ENCODE results near the gene FNDC3B. TPM values are rescaled to one million over a fixed set of nuclear protein-coding genes. Genes with fewer than 3 reads are reported as not detected.

FNDC3B gene
- total RNA-seq, 1 donor from 2014 or later: 103 TPM

GRCh38 chr3:172113710-172114109 is 74.3 kb downstream of the FNDC3B start:
- DNase-seq (ENCODE audit: low spot score): no peak

DNA sequence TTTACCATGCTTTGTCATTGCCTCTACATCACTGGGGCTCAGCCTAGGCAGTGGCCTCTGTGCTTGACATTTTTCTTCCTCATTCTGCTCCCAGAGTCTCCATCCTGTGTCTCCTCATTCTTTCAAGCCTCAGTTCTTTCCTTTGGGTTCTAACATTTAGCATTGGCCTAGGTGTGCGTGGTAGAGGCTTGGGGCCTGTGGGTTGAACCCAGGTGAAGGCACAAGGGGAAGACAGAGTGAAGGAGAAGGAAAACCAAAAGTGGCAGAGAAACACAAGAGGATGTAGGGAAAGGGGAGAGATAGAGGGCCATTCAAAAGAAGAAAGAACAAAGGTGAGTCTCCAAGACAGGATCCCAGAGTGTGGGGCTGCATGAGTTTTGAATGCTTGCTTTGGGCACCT is 75.7 kb downstream of the FNDC3B start:
- DNase-seq (ENCODE audit: low spot score): no peak

DNA sequence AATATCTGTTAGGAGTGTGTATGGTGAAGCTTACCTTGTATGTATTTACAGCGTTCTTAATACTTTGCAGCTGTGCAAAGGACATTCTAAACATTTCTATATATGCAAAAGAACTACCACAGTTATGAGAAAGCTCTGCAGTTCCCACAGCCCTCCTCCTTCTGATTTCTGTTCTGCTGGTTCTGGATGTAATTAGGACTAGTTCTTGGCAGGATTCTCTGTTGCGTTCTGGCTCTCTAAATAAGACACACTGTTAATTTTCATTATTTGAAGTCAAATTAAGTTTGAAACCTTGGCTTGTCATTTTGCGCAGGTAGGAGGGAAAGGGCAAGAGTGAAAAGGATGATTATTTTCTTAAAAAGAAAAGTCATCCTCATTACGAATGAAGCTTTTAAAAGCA is 76.4 kb downstream of the FNDC3B start:
- DNase-seq (ENCODE audit: low spot score): no peak

GRCh38 chr3:172118019-172118418 is 78.6 kb downstream of the FNDC3B start:
- DNase-seq (ENCODE audit: low spot score): no peak

GRCh38 chr3:172119266-172119969 is 80.0 kb downstream of the FNDC3B start:
- no peak for DNase-seq (ENCODE audit: low spot score)

DNA sequence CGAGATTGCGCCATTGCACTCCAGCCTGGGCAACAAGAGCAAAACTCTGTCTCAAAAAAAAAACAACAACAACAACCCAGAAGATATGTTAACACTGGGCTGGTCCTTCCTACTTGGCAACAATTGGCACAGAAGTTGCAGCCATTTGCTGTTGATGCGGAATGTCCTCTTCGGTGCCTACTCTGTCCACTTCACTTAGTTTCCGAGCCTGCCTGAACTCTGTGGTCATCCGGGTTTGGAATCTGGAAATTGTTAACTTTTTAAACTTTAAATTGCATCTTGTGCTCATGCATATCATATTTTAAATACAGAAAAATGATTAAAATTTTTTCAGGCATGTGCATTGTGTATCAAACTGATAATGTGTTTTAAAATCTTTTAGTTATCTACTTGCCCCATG is 81.5 kb downstream of the FNDC3B start:
- no peak for DNase-seq (ENCODE audit: low spot score)

DNA sequence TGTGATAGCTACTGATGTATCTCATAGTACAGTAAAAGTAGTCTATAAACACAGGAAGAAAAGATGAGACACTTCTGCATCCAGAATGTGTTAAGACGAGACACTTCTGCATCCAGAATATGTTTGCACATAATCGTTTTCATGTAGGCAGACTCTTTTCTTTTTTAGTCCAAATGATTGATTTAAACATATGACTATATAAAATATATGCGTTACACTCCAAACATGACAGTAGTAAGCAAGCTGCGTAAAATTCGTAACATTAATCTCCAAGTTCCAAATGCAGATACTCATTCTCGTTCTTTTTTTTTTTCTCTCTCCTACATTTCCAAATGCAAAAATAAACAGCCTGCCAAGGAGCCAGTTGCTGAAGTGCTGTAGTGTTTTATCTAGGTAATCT is 82.6 kb downstream of the FNDC3B start:
- DNase-seq (ENCODE audit: low spot score): no peak

GRCh38 chr3:172124271-172124670 is 84.9 kb downstream of the FNDC3B start:
- no peak for DNase-seq (ENCODE audit: low spot score)

DNA sequence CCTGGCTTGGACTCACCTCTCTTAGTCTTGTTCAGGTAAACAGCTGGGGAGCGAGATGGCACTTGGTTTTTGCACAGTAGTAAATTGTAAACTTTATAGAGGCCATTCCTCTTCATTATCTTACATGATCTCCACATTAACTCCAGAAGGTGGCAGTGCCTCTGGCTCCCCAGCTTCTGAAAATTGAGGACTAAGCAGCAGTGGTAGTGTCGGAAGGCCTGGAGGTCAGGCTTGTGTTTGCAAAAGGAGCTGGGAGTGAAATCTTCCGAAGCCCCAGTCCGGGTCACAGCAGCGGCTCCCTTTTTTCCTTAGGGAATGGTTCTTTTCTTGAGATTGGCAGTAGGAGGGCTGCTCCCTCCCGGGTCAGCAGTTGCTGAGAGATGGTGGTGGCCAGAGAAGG is 85.7 kb downstream of the FNDC3B start:
- DNase-seq (ENCODE audit: low spot score): no peak

GRCh38 chr3:172125963-172126457 is 86.6 kb downstream of the FNDC3B start:
- peak; percentile 57 for DNase-seq (ENCODE audit: low spot score)

DNA sequence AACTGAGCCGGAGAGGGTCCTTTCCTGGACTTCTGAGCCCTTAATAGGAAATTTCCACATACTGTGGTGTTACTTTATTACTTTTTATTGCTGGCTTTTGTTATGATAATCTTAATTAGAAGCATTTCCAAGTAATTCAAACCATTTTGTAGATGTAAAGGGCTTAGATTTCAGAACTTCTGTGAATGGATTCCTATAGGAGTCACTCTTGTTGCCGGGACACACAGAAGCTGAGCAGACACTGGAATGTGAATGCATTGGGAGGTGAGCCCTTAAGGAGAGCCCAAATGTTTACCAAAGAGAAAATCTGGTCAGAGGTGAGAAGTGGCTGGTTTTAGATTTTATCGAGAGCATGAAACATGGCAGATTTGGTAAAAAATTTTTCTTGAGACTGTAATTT is 87.4 kb downstream of the FNDC3B start:
- no peak for DNase-seq (ENCODE audit: low spot score)

- no peak for DNase-seq (ENCODE audit: low spot score)
These were observed 87.8 kb downstream of the FNDC3B start for GRCh38 chr3:172127141-172127540.

GRCh38 chr3:172127929-172128580 is 88.7 kb downstream of the FNDC3B start:
- no peak for DNase-seq (ENCODE audit: low spot score)

- no peak for DNase-seq (ENCODE audit: low spot score)
These were observed 89.5 kb downstream of the FNDC3B start for GRCh38 chr3:172128858-172129257.

DNA sequence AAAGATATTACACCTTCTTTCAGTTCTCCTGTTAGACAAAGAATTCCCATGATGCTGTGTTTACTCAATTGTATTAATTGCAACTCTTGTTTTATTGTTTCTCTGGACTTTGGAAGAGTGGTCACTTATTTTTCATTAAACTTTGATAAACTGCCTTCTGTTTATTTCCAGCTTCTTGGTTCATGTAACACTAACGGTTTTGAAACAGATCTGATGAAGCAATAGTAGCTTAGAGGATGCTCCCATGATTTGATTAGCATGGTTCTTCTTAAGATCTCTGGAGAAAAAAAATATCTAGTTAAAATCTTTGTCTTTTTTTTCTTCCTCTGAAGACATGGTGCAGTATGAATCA is 90.1 kb downstream of the FNDC3B start:
- DNase-seq (ENCODE audit: low spot score): no peak

- peak; percentile 83 for DNase-seq (ENCODE audit: low spot score)
These were observed 90.7 kb downstream of the FNDC3B start for GRCh38 chr3:172129850-172130716.

GRCh38 chr3:172130717-172131050 is 91.3 kb downstream of the FNDC3B start:
- no peak for DNase-seq (ENCODE audit: low spot score)

GRCh38 chr3:172131746-172132145 is 92.4 kb downstream of the FNDC3B start:
- DNase-seq (ENCODE audit: low spot score): no peak

- no peak for DNase-seq (ENCODE audit: low spot score)
These were observed 92.8 kb downstream of the FNDC3B start for GRCh38 chr3:172132159-172132586.

DNA sequence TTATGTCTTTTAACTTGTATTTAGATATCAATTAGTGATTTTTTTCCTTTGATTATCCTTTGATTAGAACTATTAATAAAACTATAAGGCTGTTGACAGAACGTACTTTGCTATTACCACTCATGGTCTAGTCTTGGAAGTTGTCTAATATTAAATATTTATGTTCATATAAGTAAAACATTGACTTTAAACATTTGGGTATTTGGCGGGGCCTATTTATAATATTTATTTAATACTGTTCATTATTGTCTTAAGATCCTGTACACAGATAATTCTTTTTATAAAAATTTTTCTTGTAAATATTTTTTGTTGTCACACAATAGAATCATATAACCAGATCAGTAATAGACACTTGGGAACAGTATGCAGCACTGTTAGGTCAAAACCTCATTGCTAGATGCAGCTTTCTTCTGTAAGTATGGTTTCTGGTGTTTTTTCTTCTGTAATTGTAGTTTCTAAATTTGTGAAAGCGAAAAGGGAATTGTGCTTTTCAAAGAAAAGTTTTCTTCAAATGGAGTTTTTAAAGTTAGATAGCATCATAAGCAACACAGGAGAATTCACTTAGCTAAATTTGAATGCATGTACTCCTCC is 93.4 kb downstream of the FNDC3B start:
- no peak for DNase-seq (ENCODE audit: low spot score)

DNA sequence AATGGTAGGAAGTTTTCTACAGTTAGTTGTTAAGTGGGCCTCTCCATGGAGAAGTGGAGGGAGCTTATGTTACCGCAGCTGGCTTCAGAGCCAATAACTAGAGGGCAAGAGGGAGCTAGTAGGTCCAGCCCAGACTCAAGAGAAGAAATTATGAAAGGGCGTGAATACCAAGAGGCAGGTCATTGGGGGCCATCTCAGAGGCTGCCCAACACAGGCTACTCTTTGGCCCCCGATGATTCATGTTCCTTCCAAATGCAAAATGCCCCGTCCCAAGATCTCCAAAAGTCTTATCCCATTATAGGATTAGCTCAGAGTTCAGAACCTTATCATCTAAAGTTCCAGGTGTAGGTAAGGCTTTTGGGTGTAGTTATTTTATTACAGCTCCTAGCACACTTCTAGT is 94.5 kb downstream of the FNDC3B start:
- DNase-seq (ENCODE audit: low spot score): no peak

GRCh38 chr3:172134352-172134751 is 95.0 kb downstream of the FNDC3B start:
- no peak for DNase-seq (ENCODE audit: low spot score)

Measured in mucosa of gallbladder (tissue), 1 donor.